ENCODE results near the gene ANKS6.
"Not testable (repeated sequence)": the region's sequence is repeated elsewhere in the genome, so short reads cannot be mapped to it uniquely, and the experiment has no call there.

Gene ANKS6

DNA sequence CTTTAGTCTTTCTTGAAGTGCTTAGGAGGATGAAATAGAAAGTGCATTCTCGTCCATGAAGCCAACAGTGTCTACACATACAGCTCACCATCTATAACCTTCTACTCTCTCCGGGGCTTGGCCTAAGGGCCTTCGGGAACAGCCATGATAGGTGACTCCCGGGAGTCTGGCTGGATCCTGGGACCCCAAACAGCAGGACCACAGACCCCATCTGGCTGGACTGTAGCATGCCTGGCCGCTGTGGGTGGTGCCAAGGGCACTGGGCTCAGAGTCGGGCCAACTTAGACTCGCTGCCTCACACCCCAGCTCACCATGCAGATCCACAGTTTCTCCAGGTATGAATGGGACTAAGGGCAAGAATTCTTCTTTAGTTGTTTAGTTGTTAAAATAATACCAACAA, 104.0 kb downstream of the ANKS6 start:
- DNase-seq = no peak

DNA sequence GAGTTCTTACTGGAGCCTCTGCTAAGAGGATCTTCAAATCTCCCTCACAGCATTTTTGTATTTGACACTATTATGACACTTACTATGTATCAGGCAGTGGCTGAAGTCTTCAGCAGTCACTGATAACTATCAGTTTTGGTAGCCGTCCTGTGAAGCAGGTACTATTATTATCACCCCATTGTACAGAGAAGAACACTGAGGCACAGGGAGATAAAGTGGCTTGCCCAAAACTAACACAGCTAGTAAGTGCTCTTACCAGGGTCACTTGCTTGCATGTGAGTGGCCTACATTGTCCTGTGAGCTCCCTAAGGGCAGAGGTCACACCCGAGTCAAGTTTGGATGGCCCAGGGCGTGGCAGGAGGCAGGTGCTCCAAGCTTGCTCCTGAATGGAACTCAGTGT, 104.5 kb downstream of the ANKS6 start:
- no peak for DNase-seq

DNA sequence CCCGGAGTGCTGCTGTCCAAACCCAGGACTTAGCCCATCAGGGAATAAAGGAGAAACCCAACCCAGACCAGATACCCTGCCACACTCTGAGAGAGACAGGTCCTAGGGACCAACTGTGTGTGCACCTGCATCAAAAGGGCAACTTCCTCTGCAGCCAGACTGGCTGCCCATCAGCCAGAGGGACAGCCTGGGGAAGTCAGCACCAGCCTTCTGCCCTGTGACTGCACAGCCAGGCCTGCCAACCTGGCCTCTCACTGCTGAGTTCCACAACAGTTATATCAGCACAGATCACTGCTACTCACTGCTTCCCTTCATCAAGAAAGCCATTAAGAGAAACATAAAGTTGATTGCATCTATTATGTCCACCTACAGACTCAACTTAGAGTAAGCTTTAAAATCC, 105.7 kb downstream of the ANKS6 start:
- DNase-seq = no peak

DNA sequence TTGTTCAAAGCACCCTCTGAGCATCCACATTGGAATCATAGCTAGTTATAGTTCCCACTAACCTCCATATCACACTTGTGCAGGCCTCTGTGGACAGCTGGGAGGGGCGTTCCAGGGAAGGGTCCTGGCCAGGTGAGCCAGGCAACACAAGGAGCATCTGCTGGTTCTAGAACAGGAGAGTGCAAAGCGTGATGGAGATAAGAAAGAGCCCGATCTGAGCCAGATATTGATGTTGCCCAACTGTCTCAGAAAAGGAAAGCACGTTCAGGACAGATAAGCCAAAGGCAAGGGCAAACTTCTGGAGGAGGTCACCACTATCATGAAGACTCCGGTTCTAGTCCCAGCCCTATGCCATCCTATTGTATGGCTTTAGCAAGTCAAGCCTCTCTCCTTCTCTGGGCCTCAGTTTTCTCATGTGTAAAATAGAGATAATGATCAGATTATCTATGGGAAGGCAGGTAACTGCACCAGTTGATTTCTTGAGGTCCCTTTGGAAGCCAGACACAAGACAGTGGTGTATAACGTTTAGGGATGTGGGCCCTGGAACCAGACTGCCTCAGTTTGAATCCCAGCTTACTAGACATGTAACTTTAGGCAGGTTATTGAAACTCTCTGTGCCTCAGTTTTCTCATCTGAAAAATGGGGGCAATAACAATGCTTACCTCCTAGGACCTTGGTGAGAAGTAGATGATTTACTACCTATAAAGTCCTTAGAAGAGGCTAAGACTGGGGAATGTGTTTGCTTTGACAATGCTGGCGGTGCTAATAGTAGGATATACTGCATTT, 107.5 kb downstream of the ANKS6 start:
- DNase-seq = no peak

DNA sequence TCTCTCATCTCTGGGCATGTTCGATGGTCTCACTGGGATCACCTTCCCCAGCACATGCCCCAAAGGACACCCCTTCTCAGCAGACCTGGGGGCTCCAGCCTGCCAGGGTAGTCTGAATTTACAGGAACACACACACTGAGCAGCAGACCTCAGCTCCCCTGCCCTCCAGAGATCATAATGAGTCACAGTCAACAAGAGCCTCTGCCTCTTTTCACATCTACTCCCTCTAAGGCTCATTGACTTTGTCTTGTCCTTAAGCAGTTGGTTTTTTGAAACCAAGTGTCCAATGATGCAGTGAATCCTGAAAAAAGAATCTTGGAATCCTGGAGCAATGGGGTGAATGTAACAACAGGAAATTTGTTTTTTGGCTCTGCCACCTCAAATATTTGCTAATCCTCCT, 108.4 kb downstream of the ANKS6 start:
- no peak for DNase-seq

DNA sequence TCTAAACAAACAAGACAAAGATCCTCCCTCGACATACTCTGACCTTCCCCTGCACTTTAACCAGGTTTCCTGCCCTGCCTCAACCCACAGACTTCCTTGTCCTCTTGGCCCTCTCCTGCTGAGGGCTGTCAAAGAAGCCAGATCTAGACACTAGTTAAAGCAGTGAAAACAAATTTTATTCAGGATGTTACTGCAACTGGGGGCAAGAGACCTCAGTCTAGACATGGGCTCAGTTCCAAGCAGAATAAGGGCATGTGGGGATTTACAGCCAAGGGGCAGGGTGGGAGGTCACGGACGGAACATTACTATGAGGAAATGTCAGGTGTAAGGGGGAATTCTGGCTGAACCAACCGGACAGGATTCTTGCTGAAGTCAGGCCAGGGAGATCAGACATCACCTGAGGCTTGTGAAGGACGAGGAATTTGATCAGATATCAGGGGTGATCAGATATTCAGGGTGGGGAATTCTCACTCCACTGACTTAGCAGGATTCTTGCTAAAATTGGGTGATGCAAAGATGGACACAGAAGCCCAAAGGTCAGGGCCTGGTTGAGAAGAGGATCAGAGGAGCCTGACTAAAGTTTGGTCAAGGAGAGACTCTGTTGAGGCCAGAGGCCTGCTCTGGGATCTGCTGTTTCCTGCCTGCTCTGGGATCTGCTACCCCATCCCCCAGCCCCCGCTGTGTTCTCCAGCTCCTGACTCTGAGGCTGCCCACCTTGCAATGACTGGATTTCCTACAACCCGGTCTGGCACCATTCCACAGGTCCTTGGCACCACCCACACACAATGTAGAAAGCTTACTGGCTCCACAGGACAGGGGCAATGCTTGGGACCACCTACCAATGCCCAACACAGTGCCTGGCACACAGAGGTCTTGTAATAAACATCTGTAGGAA, 109.1 kb downstream of the ANKS6 start:
- no peak for DNase-seq

DNA sequence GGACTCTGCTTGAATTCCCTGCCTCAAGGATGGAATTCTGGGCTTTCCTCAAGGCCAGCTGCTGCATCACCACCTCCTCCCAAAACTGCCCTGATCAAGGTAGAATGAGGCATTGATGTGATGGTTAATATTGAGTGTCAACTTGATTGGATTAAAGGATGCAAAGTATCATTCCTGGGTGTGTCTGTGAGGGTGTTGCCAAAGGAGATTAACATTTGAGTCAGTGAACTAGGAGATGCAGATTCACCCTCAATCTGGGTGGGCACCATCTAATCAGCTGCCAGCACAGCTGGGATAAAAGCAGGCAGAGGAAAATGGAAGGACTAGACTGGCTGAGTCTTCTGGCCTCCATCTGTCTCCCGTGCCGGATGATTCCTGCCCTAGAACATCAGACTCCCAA, 111.5 kb downstream of the ANKS6 start:
- not testable (repeated sequence) for DNase-seq

All from stimulated activated CD4-positive, alpha-beta T cell treated with anti-CD3 and anti-CD28 coated beads, Interleukin-2, amount 100 ng/mL, for 48 hours (primary cell).